ENCODE data around the gene S100Z.
"Not testable (repeated sequence)": the region's sequence is repeated elsewhere in the genome, so short reads cannot be mapped to it uniquely, and the experiment has no call there.

Gene S100Z

GRCh38 chr5:76888733-76889300 lies 39.0 kb downstream of the S100Z start:
- FAIRE-seq: no peak

DNA sequence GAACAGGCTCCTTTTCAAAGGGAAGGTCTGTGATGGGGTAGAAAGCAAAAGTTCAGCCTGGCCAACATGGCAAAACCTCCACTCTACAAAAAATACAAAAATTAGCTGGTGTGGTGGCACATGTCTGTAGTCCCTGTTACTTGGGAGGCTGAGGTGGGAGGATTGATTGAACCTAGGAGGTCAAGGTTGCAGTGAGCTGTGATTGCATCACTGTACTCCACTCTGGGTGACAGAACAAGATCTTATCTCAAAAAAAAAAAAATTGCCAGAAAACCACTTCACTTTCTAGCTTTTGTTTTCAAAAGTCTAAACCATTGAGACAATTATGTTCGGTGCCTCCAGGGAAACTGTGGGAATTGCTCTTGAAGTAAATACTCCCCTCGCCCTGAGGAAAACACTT lies 43.5 kb downstream of the S100Z start:
- no peak for FAIRE-seq

GRCh38 chr5:76896196-76896595 lies 46.4 kb downstream of the S100Z start:
- FAIRE-seq: no peak

DNA sequence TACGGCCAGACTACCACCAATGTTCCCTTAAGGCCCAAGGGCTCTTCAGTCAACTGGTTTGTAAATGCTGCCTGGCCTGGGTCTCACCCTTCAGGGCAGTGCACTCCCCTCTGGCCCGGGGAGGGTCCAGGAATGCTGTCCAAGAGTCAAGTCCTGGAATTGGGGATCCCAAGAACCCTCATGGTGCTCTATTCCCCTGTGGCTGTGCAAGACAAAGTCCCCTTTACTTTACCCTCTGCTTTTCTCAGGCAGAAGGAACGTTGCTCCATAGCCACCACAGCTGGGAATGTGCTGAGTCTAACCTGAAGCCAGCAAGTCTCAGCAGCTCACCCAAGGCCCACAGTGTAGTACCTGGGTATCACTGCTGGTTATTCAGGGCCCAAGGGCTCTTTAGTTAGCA lies 51.7 kb downstream of the S100Z start:
- FAIRE-seq: no peak

DNA sequence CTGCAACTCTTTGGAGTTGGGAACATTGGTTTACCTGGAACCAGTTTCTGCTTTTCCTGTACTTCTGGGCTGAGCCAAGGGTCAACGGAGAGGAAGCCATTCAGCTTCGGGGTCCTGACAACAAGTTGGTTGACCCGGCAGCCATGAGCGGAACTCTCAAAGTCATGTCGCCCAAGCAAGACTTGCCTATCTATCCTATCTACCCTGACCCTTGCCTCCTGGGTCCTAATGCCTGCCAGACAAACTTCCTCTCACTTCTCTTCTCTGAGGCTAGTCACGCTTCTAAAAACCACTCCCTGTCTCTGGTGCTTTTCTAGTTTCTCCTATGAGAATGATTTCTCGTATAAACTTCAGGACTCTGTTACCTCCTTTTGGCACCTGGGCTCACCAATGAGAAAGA lies 58.4 kb downstream of the S100Z start:
- FAIRE-seq: no peak

DNA sequence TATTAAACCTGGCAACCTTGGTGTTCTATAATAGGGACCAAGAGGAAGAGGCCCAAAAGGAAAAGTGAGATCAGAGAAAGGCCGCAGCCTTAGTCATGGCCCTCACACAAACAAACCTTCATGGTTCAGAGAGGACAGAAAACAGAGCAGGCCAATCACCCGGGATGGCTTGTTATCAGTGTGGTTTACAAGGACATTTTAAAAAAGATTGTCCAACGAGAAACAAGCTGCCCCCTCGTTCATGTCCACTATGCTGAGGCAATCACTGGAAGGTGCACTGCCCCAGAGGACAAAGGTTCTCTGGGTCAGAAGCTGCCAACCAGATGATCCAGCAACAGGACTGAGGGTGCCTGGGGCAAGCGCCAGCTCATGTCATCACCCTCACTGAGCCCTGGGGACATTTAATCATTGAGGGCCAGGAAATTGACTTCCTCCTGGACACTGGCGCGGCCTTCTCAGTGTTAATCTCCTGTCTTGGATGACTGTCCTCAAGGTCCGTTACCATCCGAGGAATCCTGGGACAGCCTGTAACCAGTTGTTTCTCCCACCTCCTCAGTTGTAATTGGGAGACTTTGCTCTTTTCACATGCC lies 60.6 kb downstream of the S100Z start:
- FAIRE-seq: not testable (repeated sequence)

DNA sequence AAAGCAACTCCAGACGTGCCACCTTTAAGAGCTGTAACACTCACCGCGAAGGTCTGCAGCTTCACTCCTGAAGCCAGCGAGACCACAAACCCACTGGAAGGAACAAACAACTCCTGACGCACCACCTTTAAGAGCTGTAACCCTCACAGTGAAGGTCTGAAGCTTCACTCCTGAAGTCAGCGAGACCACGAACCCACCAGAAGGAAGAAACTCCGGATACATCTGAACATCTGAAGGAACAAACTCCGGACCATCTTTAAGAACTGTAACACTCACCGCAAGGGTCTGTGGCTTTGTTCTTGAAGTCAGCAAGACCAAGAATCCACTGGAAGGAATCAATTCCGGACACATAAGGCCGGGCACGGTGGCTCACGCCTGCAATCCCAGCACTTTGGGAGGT lies 64.9 kb downstream of the S100Z start:
- FAIRE-seq: not testable (repeated sequence)

DNA sequence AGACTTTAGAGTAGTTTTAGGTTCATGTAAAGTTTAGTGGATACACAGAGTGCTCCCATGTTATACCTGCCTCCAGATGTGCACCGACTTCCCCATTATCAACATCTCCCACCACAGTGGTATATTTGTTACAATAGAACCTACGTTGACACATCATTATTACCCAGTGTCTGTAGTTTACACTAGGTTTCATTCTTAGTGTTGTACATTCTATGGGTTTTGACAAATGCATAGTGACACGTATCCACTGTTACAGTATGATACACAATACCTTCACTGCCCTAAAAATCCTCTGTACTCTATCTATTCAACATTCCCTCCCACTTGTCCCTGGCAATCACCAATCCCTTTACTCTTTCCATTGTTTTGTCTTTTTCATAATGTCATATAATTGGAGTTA lies 68.7 kb downstream of the S100Z start:
- FAIRE-seq: no peak

- FAIRE-seq: no peak
Observed at GRCh38 chr5:76920491-76920890, 70.7 kb downstream of the S100Z start.

GRCh38 chr5:76926329-76927105 lies 76.7 kb downstream of the S100Z start:
- FAIRE-seq: no peak

DNA sequence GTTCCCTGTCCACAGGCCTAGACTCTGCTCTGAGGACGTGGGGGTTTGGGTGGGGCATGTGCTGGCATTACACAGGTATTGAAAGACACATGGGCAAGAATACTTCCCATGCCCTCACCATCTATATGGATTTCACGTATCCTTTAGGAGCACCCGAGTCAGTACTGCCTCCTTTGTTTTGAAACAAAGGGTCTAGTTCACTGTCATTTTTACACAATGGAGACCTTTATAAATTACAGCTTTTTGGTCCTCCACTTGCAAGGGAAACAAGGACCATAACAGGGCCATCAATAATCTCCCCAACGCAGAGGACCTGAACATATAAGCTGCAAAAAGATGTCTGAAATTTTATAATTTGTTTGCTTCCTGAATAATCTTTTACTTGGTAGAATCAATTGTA lies 78.1 kb downstream of the S100Z start:
- FAIRE-seq: no peak

GRCh38 chr5:76930083-76930482 lies 80.3 kb downstream of the S100Z start:
- no peak for FAIRE-seq

- no peak for FAIRE-seq
Observed at GRCh38 chr5:76938177-76938576, 88.4 kb downstream of the S100Z start.

DNA sequence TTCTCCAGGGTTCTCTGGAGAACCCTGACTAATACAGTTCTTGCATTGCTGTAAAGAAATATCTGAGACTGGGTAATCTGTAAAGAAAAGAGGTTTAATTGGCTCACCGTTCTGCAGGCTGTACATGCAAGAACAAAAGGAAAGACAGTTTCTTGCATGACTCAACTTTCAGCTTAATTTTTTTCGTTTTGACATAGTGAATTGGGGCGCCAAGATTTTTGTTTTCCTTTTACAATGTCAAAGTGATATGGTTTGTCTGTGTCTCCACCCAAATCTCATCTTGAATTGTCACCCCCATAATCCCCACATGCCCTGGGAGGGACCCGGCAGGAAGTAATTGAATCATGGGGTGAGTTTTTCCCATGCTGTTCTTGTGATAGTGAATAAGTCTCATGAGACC lies 91.2 kb downstream of the S100Z start:
- no peak for FAIRE-seq

DNA sequence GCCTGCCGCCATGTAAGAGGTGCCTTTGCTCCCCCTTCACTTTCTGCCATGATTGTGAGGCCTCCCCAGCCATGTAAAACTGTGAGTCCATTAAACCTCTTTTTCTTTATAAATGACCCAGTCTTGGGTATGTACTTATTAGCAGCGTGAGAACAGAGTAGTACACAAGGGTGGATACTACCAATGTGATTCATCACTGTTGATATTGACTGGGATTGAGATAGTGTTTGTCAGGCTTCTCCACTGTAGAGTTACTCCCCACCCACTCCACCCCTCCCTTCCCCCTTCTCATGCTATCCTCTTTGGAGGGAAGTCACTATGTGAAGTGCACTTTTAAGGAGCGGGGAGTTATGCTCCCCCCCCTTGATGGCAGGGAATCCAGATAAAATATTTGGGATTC lies 91.6 kb downstream of the S100Z start:
- no peak for FAIRE-seq

GRCh38 chr5:76942581-76942980 lies 92.8 kb downstream of the S100Z start:
- FAIRE-seq: no peak

GRCh38 chr5:76943006-76943405 lies 93.2 kb downstream of the S100Z start:
- no peak for FAIRE-seq

- FAIRE-seq: no peak
Observed at GRCh38 chr5:76944638-76945037, 94.8 kb downstream of the S100Z start.

DNA sequence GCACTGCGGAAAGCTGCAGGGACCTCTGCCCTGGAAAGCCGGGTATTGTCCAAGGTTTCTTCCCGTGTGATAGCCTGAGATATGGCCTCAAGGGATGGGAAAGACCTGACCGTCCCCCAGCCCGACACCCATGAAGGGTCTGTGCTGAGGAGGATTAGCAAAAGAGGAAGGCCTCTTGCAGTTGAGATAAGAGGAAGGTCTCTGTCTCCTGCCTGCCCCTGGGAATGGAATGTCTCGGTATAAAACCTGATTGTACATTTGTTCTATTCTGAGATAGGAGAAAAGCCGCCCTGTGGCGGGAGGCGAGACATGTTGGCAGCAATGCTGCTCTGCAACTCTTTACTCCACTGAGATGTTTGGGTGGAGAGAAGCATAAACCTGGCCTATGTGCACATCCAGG lies 95.4 kb downstream of the S100Z start:
- not testable (repeated sequence) for FAIRE-seq

GRCh38 chr5:76946090-76946489 lies 96.3 kb downstream of the S100Z start:
- no peak for FAIRE-seq

DNA sequence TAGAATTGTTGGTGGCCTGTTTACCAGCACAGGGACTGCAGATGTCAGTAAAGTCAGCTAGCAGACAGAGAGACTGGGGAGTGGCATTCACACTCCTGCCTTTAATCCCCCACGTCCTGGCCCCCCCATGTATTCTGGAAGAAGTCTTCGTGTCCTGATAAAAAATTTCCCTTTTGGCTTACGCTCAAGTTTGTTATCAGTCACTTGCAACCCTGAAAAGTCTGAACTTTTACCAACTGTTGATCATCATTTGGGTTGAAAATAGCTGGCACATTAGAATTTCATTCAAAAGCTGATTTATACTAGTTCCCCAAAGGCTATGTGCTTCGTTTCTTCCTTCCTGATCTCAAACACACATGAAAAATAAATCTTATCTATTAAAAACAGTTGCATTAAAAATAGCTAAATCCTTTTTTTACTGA lies 97.3 kb downstream of the S100Z start:
- no peak for FAIRE-seq

DNA sequence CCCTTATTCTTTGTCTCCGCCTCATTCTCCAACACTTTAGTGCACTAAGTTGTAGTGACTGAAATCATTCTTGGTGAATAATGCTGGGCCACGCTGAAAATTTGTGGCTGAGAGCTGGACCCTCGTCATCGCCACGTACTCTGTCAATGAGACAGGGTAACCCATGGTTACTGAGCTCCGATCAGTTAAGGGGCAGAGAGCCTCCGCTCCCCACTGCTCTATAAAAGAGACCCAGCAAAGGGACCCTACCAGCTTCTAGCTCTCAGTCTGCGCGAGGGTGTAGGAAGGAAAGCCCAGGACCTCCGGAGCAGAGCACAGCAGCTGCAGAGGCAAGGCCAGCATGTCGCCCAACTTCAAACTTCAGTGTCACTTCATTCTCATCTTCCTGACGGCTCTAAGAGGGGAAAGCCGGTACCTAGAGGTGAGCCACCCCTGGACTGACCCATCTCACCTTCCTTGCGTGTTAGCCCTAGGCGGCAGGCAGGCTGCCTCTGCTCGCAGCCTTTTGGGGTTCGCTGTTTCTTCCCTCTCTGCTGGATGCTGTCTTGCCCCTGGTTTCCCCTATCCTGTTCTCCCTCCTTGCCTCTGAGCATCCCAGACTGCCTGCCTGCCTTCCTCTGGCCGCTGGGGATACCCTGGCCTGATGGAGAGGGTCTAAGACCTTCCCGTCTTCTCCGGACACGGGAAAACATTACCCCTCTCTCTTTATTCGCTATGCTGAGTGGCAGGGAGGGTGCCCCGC lies 103.2 kb downstream of the S100Z start, which contains the start of gene CRHBP:
CRHBP (plus strand) TSS at position 251 of the 742 bp plus-strand sequence; CDS start at position 341, 90 bp downstream.
- FAIRE-seq: no peak

- no peak for FAIRE-seq
Observed at GRCh38 chr5:76953551-76954382, 104.0 kb downstream of the S100Z start.
